Stimulated activated CD8-positive, alpha-beta memory T cell treated with anti-CD3 and anti-CD28 coated beads, Interleukin-7, amount 100 ng/mL, for 4 hours (primary cell): ENCODE data around the gene MSI1.

Experiments
- DNase-seq, 2 donors: peaks; one replicate each; pipeline ENCODE4 v3.0.0-alpha.2; 2020; ENCODE audit warnings: low read depth in 2 of 2

Gene MSI1

DNA sequence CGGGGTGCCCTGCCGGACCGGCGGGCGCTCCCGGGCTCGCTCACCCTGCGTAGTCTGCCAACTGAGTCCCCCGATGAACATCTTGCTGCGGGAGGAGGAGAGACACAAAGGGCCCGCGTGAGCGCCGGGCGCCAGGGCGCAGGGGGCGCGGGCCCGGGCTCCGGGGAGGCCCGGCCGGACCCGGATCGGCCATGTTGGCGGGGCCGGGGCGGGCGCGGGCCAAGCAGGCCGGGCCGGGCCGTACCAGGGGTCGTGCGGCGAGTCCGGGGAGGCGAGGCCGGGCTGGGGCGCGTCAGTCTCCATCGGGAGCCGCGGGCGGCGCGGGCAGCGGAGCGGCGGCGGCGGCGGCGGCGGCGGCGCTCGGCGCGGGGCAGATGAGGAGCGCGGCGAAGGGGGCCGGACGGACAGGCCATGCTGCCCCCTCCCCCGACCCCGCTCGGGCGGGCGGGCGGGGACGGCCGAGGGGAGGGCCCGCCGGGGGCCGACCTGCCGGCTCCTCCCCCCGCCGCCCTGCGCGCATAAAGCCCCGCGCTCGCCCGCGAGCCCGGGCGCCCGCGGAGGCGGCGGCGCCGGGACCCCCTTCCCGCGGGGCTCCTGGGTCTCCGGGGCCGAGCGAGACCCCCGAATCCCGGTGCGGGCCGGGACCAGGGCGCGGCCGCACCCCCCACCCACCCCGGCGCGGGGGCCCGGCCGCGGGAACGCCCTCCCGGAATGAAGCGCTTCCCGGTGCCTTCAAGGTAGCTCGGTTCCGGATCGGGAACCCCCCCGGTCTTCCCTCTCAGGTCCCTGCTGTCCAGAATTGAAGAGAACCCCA lies at the start of gene MSI1:
Gene MSI1, minus strand, starts transcription at position 376 of the 814 bp plus-strand sequence. Its CDS starts 73 bp downstream, at position 303.
- no peak for DNase-seq

- no peak for DNase-seq
Measured at GRCh38 chr12:120417917-120418580, 49.1 kb upstream of the MSI1 start.

GRCh38 chr12:120416490-120417216 lies 47.7 kb upstream of the MSI1 start:
- DNase-seq = no peak

- DNase-seq = no peak
Measured at GRCh38 chr12:120413901-120414695, 45.1 kb upstream of the MSI1 start.

- no peak for DNase-seq
Measured at GRCh38 chr12:120412421-120412820, 43.5 kb upstream of the MSI1 start.

GRCh38 chr12:120408771-120409170 lies 39.8 kb upstream of the MSI1 start:
- DNase-seq = no peak

GRCh38 chr12:120406553-120406952 lies 37.6 kb upstream of the MSI1 start:
- DNase-seq = no peak

GRCh38 chr12:120406069-120406468 lies 37.1 kb upstream of the MSI1 start:
- no peak for DNase-seq

DNA sequence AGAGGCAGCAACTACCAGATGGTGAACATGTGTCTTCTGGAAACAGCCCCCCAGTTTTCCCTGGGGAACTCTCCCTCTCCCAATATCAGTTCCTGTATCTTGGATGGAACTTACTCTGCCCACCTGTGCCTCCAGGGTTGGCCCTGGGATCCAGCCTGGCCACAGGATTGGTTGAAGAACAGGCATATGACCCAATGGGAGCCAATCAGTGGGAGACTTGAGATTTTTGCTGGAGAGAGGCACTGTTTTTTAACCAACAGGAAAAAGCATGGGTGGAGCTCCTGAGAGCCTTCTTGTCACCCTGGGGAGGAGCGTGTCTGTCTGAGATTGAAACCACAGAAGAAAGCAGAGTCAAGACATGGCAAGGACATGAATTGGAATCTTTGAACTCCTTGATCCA lies 35.3 kb upstream of the MSI1 start:
- no peak for DNase-seq

DNA sequence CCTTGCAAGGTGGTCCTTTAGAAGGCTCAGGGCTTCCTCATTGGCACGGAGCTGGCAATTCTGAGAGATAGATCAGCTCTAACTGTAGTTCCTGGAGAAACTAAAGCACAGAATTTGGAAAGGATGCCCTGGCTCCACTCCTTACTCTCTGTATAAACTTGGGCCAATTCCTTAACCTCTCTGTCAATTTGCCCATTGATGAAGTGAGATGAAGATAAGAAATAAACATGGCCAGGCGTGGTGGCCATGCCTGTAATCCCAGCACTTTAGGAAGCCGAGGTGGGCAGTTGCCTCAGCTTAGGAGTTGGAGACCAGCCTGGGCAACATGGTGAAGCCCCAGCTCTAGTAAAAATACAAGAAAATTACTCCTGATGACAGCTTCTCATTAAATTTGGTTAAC lies 34.9 kb upstream of the MSI1 start:
- no peak for DNase-seq

DNA sequence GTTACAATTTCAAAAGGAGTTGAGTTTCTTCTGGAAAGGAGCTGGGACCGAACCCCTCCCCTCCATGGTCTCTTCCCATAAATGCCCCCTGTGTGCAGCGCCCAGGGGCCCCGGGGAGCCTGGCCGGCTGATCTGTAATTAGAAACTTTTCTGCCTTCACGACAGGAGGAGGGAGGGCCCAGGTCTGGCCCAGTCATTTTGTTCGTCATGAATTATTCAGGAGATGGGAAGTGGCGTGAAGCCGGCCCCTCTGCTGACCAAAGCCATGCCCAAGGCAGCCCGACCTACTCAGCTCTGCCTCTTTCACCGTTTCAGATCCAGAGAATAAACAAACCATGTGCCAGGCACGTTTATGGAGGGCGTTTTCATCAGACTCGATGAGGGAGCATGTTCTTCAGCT lies 33.3 kb upstream of the MSI1 start:
- no peak for DNase-seq

DNA sequence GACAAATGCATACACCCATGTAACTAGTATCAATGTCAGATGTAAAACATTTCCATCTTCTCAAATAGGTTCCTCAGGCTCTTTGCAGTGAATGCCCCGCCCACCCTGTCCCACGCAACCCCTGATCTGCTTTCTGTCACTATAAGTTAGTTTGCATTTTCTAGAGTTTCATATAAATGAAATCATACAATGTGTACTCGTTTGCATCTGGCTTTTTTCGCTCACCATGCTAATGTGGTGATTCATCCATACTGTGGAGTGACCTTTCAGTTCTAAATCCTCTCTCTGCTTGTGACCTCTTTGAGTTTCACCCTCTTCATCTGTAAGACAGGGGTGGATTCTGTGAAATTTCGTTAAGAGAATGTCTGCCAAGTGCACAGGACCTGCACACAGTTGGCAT lies 30.6 kb upstream of the MSI1 start:
- DNase-seq = no peak

DNA sequence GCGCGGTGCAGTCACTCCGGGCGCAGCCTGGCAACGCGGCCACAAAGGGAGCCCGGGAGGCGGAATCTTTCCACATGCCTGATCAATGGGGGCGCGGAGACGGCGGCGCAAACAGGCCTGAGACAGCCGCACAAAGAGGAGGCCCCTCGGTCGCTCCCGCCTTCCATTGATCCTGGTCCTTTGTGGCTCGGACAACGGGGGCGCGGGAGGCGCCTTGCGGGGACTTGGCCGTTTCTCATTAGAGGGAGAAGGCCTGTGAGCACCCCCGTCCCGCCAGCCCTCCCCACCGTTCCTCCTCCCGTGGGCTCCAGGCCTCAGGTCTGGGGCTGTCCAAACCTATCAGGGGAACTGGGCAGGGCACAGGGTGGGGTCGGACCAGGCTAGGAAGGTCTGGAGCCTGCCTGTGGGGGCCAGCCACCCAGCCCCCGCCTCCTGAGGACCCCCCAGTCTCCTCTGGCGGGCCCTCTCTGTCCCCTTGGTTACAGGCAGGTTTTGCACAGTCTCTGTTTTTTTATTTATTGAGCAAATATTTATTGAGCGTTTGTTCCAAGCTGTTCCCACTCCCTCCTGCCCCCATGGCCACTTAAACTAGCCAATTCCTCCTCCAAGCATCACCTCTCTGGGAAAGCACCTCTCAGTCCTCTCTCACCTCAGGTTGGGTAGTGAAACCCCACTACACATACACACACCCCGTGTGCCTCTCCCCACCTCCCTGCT lies 29.0 kb upstream of the MSI1 start:
- DNase-seq = no peak

GRCh38 chr12:120394483-120395367 lies 25.8 kb upstream of the MSI1 start:
- no peak for DNase-seq

GRCh38 chr12:120390540-120391120 lies 21.7 kb upstream of the MSI1 start:
- no peak for DNase-seq

DNA sequence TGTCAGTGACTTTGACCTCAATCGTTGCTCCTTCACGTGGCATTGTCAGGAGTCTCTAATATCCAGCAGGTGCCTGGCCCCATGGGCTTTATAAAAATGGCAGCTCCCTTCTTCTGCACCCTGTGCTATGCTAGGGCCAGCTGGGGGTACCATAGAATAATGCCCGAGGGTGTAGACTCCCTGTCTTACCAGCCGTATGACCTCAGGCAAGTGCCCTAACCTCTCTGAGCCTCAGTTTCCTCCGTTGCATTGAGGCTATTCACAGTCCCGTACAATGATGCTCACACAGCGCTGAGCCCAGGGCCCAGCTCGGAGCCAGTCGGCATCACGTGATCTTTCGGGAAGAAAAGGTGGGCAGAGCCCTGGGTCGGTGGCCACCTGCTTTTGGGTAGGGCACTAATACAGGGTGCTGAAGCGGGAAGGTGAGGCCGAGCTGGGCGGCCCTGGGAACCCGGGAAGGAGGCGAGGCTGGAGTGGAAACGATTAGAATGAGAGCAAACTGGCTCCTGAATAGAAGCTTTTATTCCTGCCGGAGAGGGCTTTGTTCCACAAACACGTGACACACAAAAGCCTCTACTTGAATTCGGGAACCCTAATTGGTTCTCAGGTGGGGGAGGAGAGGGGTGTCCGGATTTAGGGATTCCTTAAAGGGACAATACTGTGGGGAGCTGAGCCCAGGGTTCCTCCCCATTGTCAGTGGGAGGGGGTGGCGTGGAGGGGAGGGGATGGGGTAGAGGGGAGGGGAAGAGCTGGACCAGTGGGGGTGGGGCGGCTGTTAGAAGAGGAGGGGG lies 19.9 kb upstream of the MSI1 start:
- DNase-seq = no peak

- DNase-seq = no peak
Measured at GRCh38 chr12:120381752-120382419, 12.9 kb upstream of the MSI1 start.

- DNase-seq = no peak
Measured at GRCh38 chr12:120378036-120378435, 9.1 kb upstream of the MSI1 start.
